HTR-8/SVneo (cell line): ENCODE data around the gene PCDH17.

ENCODE experiments used
- DNase-seq: peaks from one replicate; pipeline ENCODE4 v3.0.0; 2011; ENCODE audit warnings: low spot score, mixed read lengths; ENCODE audit not compliant: insufficient read length
- FAIRE-seq: peaks from 2 replicates; lab custom pipeline; 2011; peaks lifted over from hg19 to GRCh38; lab: Jason Lieb, UNC

The PCDH17 gene

DNA sequence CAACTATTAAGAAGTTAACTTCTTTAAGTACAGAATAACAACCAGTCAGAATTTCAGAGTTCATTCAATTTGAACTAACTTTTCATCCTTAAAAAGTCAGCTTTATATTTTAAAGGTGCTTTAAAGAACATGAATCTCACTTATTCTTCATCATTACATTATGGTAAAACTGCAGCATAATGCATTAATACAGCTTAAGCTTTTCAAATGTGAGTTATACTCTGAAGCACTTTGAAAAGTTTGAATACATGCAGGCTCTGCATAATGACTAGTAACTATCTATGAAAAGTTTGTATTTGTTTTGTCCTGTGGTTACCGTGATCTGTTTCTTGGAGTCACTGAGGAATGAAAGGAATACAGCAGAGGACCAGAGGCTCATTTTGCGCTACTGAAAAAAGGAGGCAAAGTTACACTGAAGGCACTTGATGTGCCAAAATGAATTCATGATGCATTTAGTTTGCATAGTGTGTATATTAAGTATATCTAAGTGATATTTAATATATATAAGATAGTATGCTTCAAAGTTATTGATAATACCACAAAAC, 4.1 kb downstream of the PCDH17 start:
- FAIRE-seq, result no peak
- DNase-seq, result no peak

DNA sequence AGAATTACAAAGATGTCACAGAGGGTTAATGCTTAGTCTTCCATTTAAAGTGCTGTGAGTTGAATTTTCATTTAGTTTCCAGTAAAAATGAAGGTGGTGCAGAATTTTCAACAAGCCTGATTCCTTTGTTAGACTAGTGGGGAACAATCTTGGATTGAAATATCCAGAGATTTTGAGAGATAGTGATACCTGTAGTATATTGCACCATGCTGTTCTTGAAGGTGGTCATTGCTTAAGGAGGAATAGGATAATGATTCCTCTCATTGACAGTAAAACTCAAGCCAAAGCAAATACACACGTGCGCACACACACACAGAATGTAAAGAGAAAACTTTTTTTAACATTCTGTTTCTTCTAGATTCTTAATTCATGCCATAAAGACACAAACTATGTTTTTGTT, 5.3 kb downstream of the PCDH17 start:
- FAIRE-seq (no peak), DNase-seq (no peak)

DNA sequence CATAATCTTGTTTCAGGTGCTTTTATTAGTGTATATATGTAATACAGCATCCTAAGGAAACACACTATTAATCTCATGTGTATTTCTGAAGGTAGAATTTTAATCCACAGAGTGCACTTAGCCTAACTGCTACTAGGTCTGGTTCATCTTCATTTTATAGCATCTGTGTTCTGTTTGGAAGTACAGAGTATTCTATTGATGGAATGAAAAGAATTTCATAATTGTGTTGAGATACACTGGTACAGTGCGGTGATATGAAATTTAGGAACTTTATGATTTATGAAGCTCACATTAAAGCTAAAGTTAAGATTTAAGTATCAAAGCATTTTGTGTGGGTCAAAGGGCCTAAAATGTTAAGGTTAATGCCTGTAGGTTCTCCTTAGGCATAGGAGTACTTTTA, 6.0 kb downstream of the PCDH17 start:
- FAIRE-seq (no peak), DNase-seq (no peak)

DNA sequence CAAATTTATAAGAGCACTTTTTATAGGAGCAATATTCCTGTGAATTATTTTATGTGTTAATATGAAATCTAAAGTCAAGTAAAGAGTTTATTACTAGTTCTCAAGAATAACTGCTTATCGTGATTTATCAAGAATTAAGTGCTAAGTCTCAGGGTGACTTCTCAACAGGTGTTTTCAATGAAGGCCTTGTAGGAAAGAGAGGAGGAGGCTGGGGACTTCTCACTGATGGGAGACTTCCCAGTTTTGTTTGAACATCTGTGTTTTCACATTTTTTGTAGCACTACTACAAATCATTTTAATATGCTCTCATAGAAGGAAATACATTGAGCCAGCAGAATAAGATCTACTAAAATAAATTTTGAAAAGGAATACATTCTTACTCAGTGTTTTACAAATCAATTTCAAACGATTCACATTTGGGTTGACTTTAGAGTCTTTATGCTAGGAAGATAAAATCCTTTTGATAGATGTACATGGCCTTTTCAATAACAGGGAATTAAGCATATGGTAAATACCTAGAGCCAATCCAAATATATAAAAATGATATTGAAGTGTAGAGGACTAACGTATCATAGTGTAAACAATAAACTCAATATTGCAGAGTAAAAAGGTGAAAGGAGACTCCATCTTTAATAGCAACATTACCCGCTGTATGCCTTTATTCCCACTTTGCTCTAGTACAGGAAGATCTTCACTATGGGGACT, 6.8 kb downstream of the PCDH17 start:
- no peak for FAIRE-seq
- DNase-seq, result no peak

DNA sequence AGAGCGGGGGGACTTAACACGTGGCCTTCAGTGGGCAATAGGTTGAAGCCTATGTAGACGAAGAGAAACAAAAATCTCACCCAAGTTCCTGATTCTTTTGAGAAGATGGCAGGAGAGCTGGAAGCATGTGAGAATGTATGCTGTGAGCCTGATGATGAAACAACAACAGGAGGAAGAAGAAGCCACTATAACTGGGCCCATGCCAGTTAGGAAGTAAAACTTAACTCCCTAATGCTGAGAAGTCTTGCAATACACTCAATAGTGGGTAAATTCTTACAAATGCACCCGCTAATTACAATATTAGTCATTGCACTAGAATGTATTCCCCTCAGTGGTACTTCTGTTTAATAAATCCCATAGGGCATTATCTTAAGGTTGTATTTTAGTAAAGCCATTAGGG, 9.1 kb downstream of the PCDH17 start:
- no peak for FAIRE-seq
- DNase-seq, result no peak

DNA sequence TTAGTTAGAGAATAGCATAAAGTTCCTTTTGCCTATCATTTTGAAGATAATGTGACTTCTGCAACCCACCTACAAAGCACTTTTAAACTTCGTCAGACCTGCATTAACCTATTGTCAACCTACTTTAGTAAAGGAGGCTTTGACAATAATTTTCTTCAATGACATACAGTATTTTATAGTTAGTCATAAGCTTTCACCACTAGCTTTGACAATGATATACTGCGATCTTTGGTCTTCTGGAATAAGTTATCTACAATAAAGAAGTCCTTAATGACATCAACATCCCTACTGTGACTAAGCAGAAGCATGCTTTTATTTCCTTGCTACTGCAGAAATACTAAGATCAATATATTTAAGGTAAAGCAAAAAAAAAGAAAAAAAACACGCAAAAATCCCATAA, 9.5 kb downstream of the PCDH17 start:
- DNase-seq, result no peak
- no peak for FAIRE-seq

DNA sequence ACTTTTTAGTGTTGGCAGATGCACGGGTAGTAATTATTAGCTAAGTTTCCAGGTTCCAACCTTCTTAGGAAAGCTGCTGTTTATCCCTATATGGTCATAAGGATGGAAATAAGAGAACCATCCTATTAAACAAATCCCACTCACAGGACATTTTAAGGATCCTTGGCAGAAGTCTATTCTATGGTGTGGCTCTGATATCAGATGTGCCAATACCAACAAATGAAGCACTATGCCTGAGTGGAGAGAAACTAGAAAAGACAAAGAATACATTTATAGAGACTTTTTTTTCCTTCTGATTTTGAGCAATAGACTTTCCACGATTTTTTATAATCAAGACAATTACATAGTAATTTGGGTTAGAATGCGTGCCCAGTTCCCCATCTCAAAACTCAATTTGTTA, 12.6 kb downstream of the PCDH17 start:
- no peak for DNase-seq
- FAIRE-seq, result no peak

DNA sequence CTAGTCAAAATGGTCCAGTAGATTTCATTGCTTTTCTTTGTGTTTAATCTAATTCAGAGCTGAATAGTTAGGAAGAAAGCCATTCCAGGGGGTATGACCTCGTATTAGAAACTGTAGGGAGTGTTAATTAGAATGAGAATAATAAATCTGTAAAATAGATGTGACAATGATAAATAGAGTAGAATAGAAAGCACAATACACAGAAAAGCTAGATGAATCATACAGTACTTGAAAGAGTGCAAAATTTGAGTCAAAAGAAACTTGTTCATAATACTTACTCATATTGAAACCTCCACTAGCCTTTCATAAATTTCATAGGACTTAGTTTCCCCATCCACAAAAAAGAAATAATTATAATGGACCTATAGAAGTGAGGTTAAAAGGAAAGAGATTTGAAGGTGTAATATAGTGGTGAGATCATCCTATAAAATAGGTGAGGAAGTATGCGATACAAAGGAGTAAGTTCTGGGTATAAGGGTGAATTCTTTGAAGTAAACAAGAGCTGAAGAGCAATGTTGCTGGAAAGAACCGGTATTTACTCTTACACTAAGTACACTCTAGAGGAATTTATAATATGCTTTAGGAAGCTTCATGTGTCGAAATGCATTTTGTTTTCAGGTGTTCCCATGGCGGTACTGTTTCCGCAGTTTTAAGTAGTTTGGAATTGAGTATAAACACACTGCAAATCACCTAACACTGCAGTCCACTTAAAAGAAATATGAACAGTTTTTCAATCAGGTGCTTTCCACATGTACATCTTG, 21.9 kb downstream of the PCDH17 start:
- no peak for FAIRE-seq
- no peak for DNase-seq

DNA sequence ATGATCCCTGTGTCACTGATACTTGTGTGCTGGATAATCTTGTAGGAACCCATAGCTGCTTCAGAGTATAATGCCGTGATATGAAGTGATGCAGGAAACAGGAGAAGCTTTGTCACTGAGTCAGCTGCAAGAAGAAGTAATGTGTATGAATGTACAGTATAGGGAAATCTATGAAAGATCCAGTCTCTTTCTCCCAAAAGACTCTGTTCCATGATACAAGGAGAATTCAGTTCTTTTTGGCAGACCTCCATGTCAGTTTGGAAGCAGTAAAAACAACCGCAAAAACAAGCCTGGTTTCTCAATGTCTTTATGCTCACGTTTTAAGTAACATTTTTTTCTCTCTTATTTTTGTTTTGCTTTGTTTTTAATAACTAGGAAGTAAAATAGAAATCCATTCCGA, 33.9 kb downstream of the PCDH17 start:
- no peak for FAIRE-seq
- no peak for DNase-seq

DNA sequence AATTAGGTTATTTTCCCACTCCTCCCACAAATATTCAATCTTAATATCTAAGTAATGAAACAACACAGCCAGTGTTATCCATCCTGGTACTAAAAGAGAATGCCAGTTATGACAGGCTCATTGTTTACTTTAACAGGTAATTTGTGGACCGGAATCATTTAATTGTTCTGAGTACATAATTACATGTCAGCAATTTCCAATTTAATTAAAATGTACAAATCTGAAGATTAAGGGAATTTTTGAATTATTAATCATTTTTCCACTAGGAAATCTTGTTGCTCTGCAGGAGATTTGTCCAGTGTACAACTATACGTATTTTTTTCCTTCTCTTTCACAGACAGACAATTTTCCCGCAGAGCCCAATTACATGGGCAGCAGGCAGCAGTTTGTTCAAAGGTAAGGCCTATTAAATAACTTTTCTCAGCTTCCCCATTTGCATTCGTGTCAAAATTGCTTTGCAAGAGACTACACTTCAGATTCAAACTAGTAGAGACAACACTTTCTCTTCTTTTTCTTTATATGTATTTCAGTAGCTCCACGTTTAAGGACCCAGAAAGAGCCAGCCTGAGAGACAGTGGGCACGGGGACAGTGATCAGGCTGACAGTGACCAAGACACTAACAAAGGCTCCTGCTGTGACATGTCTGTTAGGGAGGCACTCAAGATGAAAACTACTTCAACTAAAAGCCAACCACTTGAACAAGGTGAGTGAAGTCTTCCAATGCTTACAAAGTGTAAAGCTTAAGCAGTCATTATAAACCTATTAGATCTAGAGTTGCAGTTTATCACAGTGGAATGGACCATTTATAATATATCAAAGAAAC, 34.8 kb downstream of the PCDH17 start:
- DNase-seq, result no peak
- FAIRE-seq, result no peak

DNA sequence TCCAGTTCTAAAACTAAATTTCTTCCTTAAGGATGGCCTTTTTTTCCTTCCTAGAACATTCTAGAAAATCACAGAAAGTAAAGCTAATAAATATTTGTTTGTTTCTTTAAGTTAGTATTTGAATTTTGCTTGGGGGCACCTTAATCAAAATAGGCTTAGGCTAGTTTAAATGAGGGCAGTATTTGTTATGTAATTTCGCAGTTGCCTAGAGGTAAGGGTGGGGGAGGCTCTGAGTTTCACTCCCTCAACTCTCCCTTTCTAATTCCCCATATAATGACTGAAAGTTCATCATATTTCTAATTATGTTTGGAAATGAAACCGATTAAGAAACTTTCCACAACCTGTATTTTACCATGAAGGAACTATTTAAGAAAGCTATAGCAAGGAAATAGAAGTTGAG, 40.6 kb downstream of the PCDH17 start:
- FAIRE-seq (no peak), DNase-seq (no peak)

DNA sequence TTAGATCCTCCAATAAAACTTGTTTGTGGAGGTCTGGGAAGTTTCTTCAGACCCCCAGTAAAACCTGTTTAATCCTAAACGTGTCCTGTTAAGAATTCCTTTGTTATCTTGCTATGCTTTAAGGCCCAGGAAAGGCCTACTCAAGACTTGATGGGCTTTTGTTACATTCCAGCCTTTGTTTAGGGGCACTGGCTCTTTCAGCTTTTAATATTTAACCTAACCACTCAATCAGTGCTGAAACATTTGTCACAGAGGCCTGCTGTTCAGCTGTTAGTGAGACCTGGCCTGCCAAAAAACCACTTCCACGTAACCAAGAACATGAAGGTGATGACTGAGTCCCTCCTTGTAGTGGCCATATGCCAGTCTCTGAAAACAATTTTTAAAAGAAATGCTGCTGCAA, 41.7 kb downstream of the PCDH17 start:
- DNase-seq (no peak), FAIRE-seq (no peak)

DNA sequence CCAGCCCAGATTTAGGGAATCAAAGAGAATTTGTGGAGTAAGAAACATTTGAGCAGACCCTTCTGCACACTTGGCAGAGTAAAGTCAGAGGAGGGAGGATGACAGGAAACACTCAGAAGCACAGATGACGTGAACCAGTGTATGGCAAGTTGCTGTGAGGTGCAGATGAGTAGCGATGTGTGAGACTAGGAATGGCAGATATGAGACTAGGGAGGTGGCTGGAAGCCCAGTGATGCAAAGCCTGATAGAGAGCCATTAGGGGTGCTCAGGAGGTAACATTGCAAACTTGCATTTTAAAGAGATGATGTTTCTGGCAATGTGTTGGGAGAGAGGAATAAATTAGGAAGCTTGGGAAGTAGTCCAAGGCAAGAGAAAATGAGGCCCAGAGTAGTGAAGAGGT, 44.0 kb downstream of the PCDH17 start:
- FAIRE-seq, result no peak

DNA sequence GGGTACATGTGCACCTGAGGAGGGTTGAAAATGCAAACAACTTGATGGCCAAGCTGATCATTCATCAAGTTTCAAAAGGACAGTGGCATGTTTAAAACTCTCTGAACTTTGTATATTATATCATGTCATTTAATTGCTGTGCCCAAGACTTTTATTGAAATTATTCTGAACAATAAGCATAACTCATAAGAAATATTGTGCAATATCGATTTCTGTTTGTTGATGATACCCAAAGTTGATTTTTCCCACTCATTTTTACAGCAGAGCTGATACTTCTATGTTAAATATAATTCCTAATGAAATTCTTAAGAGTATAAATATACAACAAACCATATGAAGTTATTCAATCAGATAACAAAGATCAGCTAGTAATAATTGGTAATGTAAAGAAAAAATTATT, 49.1 kb downstream of the PCDH17 start:
- no peak for DNase-seq
- no peak for FAIRE-seq

More for the DNA sequence above, 44.0 kb downstream of the PCDH17 start:
- DNase-seq, result no peak

DNA sequence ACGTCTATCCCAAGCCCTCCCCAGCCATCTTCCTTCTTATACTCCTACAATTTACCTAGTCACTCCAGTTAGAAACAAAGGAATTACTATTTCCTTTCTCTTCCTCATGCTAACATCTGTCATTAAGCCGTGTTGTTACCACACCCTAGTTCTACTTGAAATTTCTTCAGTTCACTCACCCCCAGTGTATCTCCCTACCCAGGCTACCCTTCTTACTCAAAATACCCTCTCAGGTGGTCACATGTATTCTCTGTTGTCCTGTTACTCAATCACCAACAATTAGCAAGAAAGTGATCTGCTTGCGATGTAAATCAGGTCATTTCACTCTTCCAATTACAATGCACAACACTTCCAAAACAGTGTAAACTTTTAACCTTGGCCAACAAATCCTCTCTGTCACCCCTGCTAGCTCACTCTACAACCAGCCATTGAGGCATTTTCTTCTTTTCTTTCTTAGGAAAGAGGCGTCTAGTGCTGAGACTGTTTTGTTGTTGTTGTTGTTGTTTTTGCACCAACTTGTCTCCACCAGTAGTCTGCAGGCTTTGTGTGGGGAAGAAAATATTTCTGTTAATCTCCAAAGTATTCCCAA, 50.7 kb downstream of the PCDH17 start:
- DNase-seq, result no peak
- FAIRE-seq, result no peak

DNA sequence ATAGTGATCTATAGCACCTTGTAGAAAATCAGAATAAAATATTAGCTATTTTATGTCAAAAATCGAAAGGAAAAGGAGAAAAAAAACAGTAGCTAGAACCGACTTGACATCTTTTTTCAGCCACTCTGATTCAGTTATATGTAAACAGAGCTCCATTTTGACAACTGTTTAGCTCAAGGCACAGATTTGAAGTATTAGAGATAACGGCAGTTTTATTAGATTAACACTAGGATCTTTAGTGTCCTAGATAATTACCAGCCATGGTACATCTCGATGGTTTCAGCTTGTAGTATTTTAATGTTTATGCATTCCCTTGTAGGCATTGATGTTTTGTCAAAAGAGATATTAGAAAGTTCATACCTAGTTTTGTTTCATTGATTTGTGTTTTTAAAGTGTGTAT, 67.3 kb downstream of the PCDH17 start:
- DNase-seq, result no peak
- no peak for FAIRE-seq

DNA sequence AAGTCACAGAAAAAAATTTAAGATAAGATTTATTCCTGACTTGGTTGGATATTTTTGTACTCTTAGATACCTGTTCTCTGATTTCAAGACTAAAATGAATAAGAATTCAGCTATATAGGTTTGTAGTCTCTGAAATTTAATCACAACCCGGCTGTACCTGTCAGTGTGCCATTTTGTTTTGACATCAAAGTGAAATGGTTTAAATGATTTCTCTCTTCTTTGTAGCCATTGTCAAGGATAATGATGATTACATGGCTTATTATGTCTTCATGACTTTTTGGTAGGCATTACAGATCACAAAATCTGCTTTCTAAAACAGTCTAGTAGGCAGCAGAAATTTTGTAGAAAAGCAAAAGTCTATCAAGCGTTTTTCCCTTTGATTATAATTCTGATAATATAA, 72.5 kb downstream of the PCDH17 start:
- DNase-seq (no peak), FAIRE-seq (no peak)

DNA sequence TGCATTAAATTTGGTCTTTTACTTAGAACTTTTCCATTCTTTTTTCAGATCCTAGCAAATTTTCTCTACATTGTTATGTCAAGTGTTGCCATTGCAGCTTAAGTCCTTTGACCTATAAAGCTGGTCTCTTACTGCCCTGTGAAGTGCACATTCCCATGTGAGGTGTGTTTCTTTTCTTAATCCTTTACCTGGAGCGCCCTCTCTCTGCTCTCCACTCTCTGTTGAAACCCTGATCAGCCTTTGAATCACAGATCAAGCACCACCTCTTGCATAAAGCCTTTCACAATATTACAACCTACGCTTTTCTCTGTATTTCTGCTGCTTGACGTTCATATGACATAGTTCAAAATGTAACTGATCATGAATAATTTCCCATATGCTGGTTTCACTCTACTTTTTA, 84.8 kb downstream of the PCDH17 start:
- DNase-seq (no peak), FAIRE-seq (no peak)

DNA sequence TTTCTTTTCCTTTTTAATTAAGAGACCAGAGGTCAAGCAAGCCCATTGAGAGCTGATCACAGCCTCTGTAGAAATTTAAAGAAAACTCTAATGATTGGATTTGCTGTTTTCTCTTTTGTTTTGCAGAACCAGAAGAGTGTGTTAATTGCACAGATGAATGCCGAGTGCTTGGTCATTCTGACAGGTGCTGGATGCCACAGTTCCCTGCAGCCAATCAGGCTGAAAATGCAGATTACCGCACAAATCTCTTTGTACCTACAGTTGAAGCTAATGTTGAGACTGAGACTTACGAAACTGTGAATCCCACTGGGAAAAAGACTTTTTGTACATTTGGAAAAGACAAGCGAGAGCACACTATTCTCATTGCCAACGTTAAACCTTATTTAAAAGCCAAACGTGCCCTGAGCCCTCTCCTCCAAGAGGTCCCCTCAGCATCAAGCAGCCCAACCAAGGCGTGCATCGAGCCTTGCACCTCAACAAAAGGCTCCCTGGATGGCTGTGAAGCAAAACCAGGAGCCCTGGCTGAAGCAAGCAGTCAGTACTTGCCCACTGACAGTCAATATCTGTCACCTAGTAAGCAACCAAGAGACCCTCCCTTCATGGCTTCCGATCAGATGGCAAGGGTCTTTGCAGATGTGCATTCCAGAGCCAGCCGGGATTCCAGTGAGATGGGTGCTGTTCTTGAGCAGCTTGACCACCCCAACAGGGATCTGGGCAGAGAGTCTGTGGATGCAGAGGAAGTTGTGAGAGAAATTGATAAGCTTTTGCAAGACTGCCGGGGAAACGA, 93.1 kb downstream of the PCDH17 start:
- no peak for FAIRE-seq
- DNase-seq, result no peak

DNA sequence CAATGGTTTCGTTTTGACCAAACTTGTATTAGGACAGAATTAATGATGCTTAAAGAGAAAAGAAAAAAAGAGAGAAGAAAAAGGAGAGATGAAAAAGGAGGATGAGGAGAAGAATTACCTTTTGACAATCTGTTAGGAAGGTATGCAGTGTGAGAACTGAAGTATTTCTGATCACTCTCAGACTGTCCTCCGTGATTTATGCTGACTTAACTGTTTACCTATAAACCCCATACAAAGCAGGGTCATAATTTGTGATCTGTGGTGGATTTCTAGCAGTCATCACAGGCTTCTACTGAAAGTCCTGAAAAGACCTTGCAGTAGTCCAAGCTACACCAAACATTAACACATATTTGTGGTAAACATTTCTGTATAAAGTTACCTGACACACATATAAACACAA, 93.9 kb downstream of the PCDH17 start:
- no peak for FAIRE-seq
- no peak for DNase-seq
